ENCODE results near the gene PGRMC2.

DNA sequence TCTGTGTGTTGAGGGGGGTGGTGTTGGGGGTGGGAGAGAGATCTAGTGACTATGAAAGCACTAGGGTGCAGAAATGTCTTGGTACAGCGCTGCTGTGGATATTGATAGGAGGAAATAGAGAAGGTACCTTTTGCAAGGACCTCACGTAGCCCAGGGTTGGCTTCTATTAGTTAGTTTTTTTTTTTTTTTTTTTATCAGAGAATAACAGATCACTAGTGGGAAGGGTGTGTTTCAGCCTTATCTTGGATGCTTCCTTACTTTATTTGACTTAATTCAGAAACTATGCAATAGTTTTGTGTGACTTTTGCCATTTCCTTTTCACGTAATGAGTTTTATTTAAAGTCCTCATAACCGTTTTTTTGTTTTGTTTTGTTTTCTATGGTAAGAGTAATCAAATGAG, 16.4 kb upstream of the PGRMC2 start:
- TF ChIP-seq, protein P1, sequence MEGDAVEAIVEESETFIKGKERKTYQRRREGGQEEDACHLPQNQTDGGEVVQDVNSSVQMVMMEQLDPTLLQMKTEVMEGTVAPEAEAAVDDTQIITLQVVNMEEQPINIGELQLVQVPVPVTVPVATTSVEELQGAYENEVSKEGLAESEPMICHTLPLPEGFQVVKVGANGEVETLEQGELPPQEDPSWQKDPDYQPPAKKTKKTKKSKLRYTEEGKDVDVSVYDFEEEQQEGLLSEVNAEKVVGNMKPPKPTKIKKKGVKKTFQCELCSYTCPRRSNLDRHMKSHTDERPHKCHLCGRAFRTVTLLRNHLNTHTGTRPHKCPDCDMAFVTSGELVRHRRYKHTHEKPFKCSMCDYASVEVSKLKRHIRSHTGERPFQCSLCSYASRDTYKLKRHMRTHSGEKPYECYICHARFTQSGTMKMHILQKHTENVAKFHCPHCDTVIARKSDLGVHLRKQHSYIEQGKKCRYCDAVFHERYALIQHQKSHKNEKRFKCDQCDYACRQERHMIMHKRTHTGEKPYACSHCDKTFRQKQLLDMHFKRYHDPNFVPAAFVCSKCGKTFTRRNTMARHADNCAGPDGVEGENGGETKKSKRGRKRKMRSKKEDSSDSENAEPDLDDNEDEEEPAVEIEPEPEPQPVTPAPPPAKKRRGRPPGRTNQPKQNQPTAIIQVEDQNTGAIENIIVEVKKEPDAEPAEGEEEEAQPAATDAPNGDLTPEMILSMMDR (IDR thresholded peaks at IDR 0.05): no peak
- no peak for TF ChIP-seq POLR2A (IDR thresholded peaks at IDR 0.05)

Measured in heart left ventricle (tissue), 13 donors.